NB4 (cell line): ENCODE data around the gene TRPM4.

Experiments
- POLR2A ChIP-seq: IDR thresholded peaks from 2 replicates; pipeline ENCODE4 v1.6.1; 2011; ENCODE audit warnings: mild to moderate bottlenecking; ENCODE audit not compliant: insufficient read length; ENCODE audit errors: extremely low read depth
- TF ChIP-seq, protein P1 (sequence below): IDR thresholded peaks from one replicate; pipeline ENCODE4 v1.5.1; 2012; ENCODE audit warnings: low read depth, low read length
- TF ChIP-seq, protein P2 (sequence below): IDR thresholded peaks from 2 replicates; pipeline ENCODE4 v1.6.1; 2011; ENCODE audit warnings: low read depth, low read length

DNA sequence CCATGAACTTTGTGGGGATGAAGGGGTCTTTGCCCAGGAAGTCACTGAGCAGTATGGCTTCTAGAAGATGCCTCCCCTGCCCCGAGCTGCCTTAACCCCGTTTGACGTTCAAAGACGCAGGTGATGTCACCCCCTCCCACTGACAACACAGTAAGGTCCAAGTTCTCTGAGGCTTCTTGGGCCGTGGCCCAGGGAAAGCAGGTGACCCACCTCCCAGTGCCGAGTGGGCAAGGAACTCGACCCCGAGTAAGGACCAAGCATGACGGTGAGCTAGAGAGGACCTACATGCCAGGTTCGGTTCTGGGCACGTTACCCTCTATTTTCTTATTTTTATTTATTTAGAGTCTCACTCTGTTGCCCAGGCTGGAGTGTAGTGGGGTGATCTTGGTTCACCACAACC lies 86.1 kb downstream of the TRPM4 start:
- TF ChIP-seq, protein P1, sequence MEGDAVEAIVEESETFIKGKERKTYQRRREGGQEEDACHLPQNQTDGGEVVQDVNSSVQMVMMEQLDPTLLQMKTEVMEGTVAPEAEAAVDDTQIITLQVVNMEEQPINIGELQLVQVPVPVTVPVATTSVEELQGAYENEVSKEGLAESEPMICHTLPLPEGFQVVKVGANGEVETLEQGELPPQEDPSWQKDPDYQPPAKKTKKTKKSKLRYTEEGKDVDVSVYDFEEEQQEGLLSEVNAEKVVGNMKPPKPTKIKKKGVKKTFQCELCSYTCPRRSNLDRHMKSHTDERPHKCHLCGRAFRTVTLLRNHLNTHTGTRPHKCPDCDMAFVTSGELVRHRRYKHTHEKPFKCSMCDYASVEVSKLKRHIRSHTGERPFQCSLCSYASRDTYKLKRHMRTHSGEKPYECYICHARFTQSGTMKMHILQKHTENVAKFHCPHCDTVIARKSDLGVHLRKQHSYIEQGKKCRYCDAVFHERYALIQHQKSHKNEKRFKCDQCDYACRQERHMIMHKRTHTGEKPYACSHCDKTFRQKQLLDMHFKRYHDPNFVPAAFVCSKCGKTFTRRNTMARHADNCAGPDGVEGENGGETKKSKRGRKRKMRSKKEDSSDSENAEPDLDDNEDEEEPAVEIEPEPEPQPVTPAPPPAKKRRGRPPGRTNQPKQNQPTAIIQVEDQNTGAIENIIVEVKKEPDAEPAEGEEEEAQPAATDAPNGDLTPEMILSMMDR = no peak
- no peak for TF ChIP-seq POLR2A
- TF ChIP-seq, protein P2, sequence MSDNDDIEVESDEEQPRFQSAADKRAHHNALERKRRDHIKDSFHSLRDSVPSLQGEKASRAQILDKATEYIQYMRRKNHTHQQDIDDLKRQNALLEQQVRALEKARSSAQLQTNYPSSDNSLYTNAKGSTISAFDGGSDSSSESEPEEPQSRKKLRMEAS = no peak
